Raji (cell line): ENCODE results near the gene RUNDC1.

Experiments
- POLR2A ChIP-seq: IDR thresholded peaks from 2 replicates; pipeline ENCODE4 v1.6.1; 2011; ENCODE audit warnings: low read depth, low read length, control low read depth; ENCODE audit not compliant: insufficient read depth

The RUNDC1 gene

DNA sequence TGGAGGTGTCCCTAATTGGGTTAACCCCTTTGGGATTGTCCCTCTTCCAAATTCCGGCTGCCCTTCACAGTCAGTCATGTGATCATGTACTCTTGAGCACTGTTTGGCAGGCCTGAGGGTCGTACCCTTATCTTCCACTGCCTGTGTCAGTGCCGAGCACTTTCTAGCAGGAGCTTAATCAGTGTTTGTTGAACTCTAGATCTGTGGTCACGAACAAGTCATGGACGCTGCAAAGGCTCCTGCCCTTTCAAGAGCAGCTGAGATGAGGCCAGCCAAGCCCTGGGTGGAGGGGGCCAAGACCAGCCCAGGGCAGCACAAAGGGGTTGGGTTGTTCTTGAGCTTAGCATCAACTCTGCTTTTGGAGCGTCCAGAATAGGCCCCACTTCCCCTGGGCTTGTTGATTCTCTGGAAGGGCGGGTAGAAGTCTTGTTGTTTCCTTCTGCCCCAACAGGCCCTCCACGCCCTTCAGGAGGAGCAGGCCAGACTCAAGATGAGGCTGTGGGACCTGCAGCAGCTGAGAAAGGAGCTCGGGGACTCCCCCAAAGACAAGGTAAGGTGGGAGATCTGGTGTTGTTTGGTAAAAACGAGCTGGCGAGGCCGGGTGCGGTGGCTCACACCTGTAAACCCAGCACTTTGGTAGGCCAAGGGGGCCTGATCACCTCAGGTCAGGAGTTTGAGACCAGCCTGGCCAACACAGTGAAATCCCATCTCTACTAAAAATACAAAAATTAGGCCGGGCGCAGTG, 31.5 kb downstream of the RUNDC1 start:
- no peak for TF ChIP-seq POLR2A

DNA sequence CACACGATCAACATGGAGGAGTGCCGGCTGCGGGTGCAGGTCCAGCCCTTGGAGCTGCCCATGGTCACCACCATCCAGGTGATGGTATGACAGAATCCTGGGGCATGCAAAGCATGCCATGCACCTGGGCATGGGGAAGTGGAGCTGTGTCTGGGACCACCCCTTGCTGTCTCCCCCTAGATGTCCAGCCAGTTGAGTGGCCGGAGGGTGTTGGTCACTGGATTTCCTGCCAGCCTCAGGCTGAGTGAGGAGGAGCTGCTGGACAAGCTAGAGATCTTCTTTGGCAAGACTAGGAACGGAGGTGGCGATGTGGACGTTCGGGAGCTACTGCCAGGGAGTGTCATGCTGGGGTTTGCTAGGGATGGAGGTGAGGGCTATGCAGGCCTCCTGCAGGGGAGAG, 32.9 kb downstream of the RUNDC1 start:
- TF ChIP-seq POLR2A = no peak

DNA sequence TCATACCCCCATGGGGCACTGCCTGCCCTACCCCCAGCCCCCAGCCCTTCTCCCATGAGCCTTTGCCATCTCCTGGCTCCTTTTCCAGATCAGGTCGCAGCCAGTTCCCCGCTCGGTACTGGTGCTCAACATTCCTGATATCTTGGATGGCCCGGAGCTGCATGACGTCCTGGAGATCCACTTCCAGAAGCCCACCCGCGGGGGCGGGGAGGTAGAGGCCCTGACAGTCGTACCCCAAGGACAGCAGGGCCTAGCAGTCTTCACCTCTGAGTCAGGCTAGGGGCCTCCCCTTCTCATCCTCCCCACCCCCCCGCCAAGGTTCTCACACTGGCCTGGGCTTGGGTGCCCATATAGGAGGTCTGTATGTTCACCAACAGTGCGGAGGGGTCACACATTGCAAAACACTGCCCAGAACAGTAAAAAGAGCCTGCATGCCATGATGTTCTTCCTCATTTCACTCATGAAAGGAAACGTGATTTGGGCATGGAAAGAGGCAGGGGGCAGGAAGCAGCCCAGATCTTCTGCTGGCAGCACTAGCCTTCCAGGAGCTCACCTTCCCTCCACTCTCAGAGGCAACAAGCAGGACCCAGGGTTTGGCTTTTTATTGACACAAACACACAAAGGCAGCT, 33.8 kb downstream of the RUNDC1 start:
- no peak for TF ChIP-seq POLR2A

DNA sequence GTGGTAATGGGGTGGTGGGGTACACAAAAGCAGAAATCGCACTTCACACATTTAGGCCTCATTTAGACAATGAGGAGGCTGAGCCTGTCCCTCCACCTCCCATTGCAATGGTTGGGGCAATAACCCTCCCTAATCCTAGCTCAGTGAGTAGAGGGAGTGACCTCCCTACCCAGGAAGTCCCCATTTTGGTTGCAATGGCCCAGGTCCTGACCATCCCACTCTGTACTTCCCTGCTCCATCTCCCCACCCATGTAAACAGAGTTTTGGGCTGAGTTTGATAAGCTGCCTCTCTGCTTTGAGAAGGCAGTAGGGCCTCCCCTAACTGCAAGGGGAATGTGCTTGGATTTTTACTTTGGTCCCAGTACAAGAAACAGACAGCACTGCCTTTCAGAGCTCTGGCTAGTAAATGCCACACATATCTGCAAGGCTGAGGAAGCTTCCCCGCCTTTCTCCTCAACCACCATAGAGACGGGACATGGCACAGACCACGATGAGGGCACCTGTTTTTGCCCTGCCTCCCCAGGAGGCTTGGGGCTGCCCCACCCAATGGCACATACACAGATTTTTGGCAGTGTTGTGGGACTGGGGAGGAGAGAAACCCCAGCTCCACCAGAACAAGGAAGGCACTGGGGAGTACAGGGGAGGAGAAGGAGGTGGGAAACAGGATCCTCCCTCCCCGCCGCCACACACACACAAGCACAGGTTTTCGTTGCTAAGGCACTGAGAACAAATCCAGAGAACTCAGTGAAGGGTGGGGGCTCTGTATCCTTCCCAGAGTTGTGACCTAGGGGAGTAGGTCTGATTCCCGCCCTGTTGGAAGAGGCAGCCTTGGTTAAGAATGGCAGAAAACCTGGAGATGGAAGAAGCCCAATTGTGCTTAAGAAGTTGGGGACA, 34.5 kb downstream of the RUNDC1 start:
- TF ChIP-seq POLR2A = no peak

DNA sequence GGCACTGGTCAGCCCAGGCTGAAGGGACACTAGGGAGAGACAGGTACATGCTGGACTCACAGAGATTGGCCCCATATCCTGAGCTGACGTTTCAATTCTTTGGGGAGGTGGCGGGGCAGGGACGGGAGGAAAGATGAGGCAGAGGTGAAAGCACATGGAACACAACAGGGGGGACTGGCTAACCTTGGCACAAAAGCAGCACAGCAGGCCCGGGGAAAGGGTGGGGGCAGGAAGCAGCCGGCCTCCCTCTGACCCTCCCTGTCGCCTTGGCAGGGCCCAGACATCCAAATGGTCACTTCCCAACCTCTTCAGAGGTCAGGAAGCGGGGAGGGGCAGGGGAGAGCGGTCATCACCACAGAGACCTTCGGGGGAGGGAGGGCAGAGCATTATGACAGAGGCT, 35.2 kb downstream of the RUNDC1 start:
- TF ChIP-seq POLR2A = no peak

DNA sequence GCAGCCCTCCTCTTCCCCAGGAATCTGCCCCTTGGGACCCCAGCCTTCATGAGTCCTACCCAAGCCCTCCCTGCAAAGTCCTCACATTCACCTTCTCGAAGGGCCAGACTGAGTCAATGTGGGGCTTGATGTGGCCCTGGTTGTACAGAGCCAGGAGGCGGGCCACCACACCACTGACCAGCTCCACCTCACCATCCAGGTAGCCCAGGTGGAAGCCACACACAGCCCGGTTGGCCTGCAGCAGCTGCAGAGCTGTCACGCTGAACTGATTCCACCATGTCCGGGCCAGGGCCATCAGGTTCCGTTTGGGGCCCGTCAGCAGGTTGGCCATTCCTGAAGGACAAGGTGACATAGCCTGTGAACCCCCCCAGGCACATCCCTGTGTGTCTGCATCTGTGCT, 35.9 kb downstream of the RUNDC1 start:
- TF ChIP-seq POLR2A = no peak

DNA sequence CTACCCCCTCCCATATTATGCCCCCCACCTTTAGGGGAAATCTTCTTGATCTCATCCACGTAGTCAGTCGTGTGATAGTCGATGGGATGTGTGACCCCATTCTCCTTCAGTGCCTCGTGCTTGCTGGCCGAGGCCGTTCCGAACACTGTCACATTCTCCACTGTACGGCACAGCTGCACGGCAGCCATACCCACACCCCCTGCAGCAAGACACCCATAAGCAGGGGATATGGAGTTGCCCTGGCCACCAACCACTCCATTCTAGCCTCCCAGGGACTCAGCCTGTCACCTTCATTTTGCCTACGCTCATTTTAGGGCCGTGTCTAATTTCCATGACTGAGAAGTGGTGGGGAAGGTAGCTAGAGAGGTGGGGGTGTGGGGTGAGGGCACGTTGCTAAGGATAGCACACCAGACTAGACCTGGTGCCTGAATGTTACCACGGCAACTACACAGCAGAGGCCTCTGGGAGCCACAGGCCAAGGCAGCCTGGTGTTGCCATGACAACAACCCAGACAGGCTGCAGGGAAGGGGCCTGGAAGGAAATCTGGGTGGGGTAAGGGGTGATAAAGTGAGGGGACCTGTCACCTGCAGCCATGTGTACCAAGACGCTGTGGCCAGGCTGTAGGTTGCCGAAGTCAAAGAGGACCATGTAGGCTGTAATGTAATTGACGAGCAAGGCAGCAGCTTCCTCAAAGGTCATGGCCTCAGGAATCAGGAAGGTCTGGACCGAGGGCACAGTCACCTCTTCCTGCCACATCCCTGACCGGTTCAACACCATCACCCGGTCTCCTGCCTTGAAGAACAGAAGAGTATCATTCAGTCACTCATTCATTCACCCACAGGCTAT, 37.9 kb downstream of the RUNDC1 start:
- no peak for TF ChIP-seq POLR2A

DNA sequence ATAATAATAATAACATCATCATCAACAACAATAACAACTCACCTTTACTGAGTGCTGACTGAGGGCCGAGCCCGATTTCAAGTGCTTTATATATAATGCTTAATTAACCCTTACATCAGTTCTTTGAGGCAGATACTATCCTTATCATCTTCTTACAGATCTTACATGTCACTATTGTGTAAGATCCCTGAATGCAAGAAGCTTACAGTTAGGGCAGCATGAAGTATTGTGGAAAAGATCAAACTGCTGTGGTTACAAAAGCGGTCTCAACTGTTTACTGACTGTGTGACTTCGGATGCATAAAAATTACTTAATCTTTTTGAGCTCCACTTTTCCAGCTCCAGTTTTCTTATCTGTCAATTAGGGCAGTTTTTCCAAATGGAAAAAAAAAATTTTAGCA, 38.6 kb downstream of the RUNDC1 start:
- TF ChIP-seq POLR2A = no peak

DNA sequence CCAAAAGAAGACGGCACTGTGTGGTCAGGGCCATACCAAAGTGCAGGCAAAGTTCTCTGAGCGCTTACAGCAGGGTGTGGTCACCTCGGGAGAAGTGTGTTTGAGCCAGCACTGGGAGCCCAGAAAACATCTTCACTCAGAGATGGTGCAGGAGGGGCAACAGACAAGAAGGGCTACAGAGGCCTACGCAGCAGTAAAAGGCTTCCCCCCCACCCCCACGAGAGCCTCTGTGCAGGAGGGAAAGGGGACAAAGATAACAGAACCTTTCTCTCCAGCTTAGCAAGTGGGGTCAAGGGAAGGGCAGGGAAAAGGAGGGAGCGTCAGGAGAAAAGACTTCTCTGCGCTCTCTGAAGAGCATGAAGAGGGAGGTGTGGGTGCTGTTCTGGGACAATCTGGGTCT, 39.1 kb downstream of the RUNDC1 start:
- TF ChIP-seq POLR2A = no peak

DNA sequence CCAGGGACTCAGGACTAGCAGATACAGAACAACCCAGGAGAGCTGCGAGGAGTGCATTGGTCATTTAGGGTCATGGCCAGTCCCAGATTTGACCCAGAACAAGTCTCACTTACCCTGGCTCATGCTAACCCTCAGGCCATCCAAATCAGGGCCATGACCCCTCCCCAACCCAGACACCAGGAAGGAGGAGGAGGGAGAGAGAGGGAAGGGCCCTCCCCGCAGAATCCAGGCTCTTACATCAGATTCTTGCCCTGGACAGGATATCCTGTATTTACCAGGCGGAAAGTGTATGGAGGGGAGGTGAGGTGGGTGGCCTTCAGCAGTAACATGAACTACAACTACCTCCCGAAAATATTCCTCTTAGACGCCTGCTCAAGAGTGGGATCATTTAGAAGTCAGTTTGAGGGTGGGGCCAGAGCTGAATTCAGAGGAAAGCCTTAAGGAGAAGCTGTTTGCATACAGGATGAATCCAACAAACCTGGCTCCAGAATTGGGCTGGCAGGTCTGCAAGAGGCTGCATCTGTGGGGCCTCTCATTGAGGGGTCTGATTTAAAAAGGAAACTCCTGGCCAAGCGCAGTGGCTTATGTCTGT, 39.8 kb downstream of the RUNDC1 start:
- no peak for TF ChIP-seq POLR2A

DNA sequence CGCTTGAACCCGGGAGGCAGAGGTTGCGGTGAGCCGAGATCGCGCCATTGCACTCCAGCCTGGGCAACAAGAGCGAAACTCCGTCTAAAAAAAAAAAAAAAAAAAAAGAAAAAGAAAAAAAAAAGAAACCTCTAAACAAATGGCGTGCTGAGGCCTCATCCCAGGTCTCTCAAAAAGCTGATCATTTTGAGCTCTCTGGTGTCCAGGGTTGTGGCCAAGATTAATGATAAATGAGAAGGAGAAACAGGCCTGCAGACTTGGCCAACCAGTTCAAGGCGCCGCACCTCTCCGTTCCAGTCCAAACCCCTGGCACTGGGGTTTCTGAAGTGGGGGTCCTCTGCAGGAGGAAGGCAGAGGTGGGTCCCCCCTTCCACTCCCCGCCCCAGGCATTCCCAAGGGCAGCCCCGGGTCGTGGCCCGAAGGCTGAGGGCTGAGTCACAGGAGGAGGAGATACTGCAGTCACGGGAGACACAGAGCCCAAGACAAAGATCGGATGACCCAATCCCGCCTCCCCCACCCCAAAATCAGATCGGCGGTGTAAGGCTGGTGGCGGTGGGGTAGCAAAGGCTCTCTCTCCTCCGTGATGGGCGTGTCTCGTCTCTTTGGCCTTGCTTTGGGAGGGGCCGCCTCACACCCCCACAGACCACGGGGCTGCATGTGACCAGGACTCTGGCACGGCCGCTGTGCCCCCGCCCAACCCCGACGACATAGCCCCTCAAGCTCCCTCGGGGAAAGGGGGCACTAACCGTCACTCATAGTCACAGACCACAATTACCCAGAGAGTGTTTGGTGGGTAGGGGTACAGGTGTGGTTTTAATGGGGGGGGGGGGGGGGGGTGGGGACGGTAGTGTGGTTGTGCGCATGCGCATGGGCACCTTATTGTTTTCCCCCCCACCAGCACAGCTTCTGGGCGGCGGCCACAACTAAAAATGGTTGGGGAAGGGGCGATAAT, 40.7 kb downstream of the RUNDC1 start:
- TF ChIP-seq POLR2A = no peak

DNA sequence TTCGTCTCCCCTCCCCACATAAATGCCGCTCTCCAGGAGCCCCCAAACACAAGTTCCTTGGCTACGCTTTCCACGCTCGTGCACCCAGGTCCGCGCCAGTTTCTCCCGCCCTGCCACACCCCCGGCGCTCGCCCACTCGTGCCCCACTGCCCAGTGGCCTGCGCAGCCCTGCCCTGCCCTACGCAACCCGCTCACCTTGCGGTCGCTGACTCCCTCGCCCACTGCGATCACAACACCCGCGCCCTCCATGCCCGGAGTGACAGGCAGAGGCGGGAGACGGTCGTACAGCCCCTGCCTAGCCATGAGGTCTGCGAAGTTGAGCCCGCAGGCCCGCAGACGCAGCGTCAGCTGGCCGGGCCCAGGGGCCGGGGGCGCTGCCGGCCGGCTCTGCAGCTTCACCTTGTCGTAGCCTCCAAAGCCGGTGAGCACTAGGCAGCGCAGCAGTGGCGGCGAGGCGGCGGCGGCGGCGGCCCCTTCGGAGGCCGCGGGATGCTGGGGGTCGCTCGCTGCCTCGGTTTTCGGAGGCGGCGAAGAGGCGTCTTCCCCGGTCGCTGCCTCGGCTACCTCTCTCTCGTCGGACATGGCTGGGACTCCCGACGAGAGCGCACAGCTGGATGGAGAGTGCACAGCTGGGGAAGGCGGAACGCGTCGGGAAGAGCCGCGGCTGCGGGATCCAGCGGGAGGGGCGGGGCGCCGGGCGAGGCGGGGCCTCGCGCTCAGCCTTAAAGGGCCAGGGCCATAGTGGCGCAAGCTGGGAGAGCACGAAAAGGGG, 41.6 kb downstream of the RUNDC1 start, which contains the start of gene VAT1:
Gene VAT1 (minus strand): TSS at position 645 of the 772 bp plus-strand sequence. CDS start 63 bp downstream, at position 582.
- 0 out of 2 replicates have a peak, but pooled peaks have one; percentile 17 for TF ChIP-seq POLR2A

DNA sequence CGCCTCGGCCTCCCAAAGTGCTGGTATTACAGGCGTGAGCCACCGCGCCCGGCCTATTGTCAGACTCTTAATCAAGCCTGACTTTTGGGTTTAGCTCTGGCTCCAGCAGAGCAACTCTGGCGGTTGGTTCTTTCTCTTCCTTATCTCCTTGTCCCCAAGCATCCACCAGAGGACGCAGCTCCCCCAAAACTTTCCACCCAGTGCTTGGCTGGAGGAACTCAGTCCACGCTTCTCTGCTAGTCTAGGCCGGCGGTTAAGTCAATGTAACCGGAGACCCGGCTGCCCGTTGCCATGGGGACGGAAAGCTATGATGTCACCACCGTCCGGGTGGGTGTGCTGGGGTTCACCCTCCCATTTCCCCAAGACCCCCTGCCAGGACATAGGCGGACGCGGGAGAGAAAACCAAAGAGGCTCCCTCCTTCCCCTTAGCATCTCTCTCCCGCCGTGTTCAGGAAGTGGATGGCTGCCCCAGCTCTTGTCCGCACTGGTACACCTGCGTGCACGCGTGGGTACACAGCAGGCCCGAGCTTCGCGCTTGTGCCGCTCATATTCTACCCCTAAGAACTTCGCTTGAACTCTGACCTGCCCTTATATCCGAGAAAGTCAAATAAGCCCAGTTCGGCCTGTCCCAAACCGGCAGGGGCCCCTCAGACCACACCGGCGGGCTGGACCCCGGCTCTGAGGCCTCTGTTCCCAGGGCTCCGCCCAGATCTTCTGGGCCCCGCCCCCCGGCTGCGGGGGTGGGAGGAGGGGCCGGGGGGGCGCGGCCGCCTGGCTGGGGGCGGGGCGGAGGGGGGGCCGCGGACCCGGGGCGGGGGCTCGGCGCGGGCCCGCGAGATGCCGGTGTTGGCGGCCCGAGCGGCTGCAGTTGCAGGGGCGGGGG, 44.3 kb downstream of the RUNDC1 start, which contains the start of gene RND2:
Gene RND2 (plus strand): TSS at position 825 of the 883 bp plus-strand sequence. CDS start 117 bp downstream, outside the sequence.
- no peak for TF ChIP-seq POLR2A
